K562 (cell line): Measurements from ENCODE around the gene INCA1. TPM values are rescaled to one million over a fixed set of nuclear protein-coding genes. Genes with fewer than 3 reads are reported as not detected.

Experiments
- BCOR ChIP-seq: fragments of 450-650 bp; IDR thresholded peaks from 2 replicates; pipeline ENCODE4 v1.6.1; 2016
- CXXC5 ChIP-seq: fragments of 250-450 bp; sonication (Bioruptor Pico); IDR thresholded peaks from 2 replicates; pipeline ENCODE4 v1.8.0; 2022; ENCODE audit warnings: inconsistent platforms, mild to moderate bottlenecking, moderate library complexity
- E2F5 ChIP-seq: sonication (generic); formaldehyde crosslinking; IDR thresholded peaks from 2 replicates; pipeline ENCODE4 v1.8.0; 2022; ENCODE audit warnings: mild to moderate bottlenecking, missing genetic modification reagents
- GATA2 ChIP-seq: sonication (generic); formaldehyde crosslinking; IDR thresholded peaks from 2 replicates; pipeline ENCODE4 v1.4.0; 2020; ENCODE audit warnings: mild to moderate bottlenecking, missing genetic modification reagents
- HOMEZ ChIP-seq: fragments of 250-450 bp; sonication (Bioruptor Pico); IDR thresholded peaks from 2 replicates; pipeline ENCODE4 v1.4.0; 2020; ENCODE audit warnings: mild to moderate bottlenecking, moderate library complexity
- KDM1A ChIP-seq, 2 experiments: fragments of 450-650 bp; IDR thresholded peaks; 2 replicates each; pipeline ENCODE4 v1.6.1; 2016; ENCODE audit warnings: mild to moderate bottlenecking in 2 of 2
- LEF1 ChIP-seq: fragments of 450-650 bp; IDR thresholded peaks from 2 replicates; pipeline ENCODE4 v1.6.1; 2016; ENCODE audit warnings: mild to moderate bottlenecking
- NELFE ChIP-seq: IDR thresholded peaks from 2 replicates; pipeline ENCODE4 v1.6.1; 2011; ENCODE audit warnings: mild to moderate bottlenecking; ENCODE audit not compliant: insufficient read depth, insufficient read length
- NFIC ChIP-seq: fragments of 450-650 bp; IDR thresholded peaks from 2 replicates; pipeline ENCODE4 v1.6.1; 2017; ENCODE audit warnings: mild to moderate bottlenecking, inconsistent platforms
- PML ChIP-seq: IDR thresholded peaks from 2 replicates; pipeline ENCODE4 v1.6.1; 2012; ENCODE audit warnings: low read length, inconsistent platforms
- RCOR1 ChIP-seq, 2 experiments: IDR thresholded peaks; 2 replicates each; pipeline ENCODE4 v1.6.1; 2012; ENCODE audit warnings: low read depth in 2 of 2, low read length in 2 of 2, borderline replicate concordance in 1 of 2, improper control_type of control experiment in 1 of 2
- SAFB2 ChIP-seq: fragments of 200-400 bp; formaldehyde crosslinking; IDR thresholded peaks from 2 replicates; pipeline ENCODE4 v1.6.1; 2018; ENCODE audit warnings: borderline replicate concordance, low read length, low read depth, moderate library complexity; ENCODE audit not compliant: severe bottlenecking
- THRAP3 ChIP-seq: fragments of 450-650 bp; IDR thresholded peaks from 2 replicates; pipeline ENCODE4 v1.6.1; 2016; ENCODE audit warnings: mild to moderate bottlenecking, inconsistent platforms, borderline replicate concordance
- ZBTB33 ChIP-seq: sonication (generic); formaldehyde crosslinking; IDR thresholded peaks from 2 replicates; pipeline ENCODE4 v1.8.1; 2023; ENCODE audit warnings: mild to moderate bottlenecking, missing genetic modification reagents
- ZBTB9 ChIP-seq: fragments of 450-650 bp; formaldehyde crosslinking; IDR thresholded peaks from 2 replicates; pipeline ENCODE4 v1.4.0; 2020; ENCODE audit warnings: mild to moderate bottlenecking, moderate library complexity
- ZFP91 ChIP-seq: sonication (generic); formaldehyde crosslinking; IDR thresholded peaks from 2 replicates; pipeline ENCODE4 v1.8.0; 2022; ENCODE audit warnings: mild to moderate bottlenecking, missing genetic modification reagents
- ZNF133 ChIP-seq: fragments of 250-450 bp; sonication (Bioruptor Pico); IDR thresholded peaks from 2 replicates; pipeline ENCODE4 v1.4.0; 2020; ENCODE audit warnings: mild to moderate bottlenecking
- ZNF277 ChIP-seq: fragments of 250-450 bp; sonication (Bioruptor Pico); IDR thresholded peaks from 2 replicates; pipeline ENCODE4 v1.8.0; 2022; ENCODE audit warnings: inconsistent platforms, mild to moderate bottlenecking, moderate library complexity, borderline replicate concordance
- ZNF431 ChIP-seq: sonication (generic); formaldehyde crosslinking; IDR thresholded peaks from 2 replicates; pipeline ENCODE4 v1.8.0; 2022; ENCODE audit warnings: mild to moderate bottlenecking, missing genetic modification reagents
- polyA plus RNA-seq, 8 experiments: library from polyadenylated mRNA; depleted of rRNA in 4 of 8; stranded (reverse) in 5 of 8; unstranded in 3 of 8; fragments of >200 nt; fragmentation: Nextera tagmentation in 2 of 8; fragmentation: Illumina TruSeq in 1 of 8; extraction: Ambion mirVana in 2 of 8; extraction: Trizol in 1 of 8; gene quantifications; 2 replicates each; pipeline versions ENCODE4 v1.2.1 to v1.2.3, GENCODE V29; 2011 to 2014; ENCODE audit warnings: inconsistent platforms in 1 of 8, missing spikeins in 1 of 8
- total RNA-seq, 7 experiments: library from RNA; depleted of rRNA in 6 of 7; stranded (reverse); fragments of >200 nt in 6 of 7; fragmentation: Illumina TruSeq in 2 of 7; extraction: Trizol in 2 of 7; gene quantifications; 2 replicates each; pipeline versions ENCODE4 v1.2.1 to v1.2.3, GENCODE V29; 2011 to 2021; ENCODE audit warnings: low replicate concordance in 1 of 7

Gene INCA1
- total and polyA plus RNA-seq, 9 of the 15 experiments (the other 6 are each of a cell fraction or from before 2014, with no cell fraction given), result 0.08 to 0.50 (median 0.13) TPM; not detected in 4

GRCh38 chr17:5042157-5043022, 45.1 kb upstream of the INCA1 start (continued):
- TF ChIP-seq E2F5 (CRISPR knock-in tag) (no peak), PML (no peak), LEF1 (no peak), THRAP3 (no peak), ZBTB9 (no peak), GATA2 (CRISPR knock-in tag) (peak; percentile 34; the same call in 1 of the 2 replicates), NFIC (peak; percentile 76), ZNF133 (CRISPR knock-in tag) (no peak), ZNF277 (CRISPR knock-in tag) (no peak), RCOR1 (IDR thresholded peaks at IDR 0.05; ENCODE audit: borderline replicate concordance in 1 of 2, low read depth in 2 of 2, low read length in 2 of 2) (peak in 1 of 2 experiments; percentile 49; a peak in 1 of 4 replicates), ZBTB33 (no peak), KDM1A (IDR thresholded peaks at IDR 0.05) (peak; percentile 53 to 64), NELFE (no peak), ZNF431 (CRISPR knock-in tag) (no peak), SAFB2 (no peak), CXXC5 (CRISPR knock-in tag) (no peak), HOMEZ (CRISPR knock-in tag) (no peak), ZFP91 (no peak), BCOR (0 out of 2 replicates have a peak, but pooled peaks have one; percentile 9)
